ENCODE results near the gene TMEM233. TPM values are rescaled to one million over a fixed set of nuclear protein-coding genes. Genes with fewer than 3 reads are reported as not detected.

Gene TMEM233
- total and polyA plus RNA-seq, 9 of the 15 experiments (the other 6 are each of a cell fraction or from before 2014, with no cell fraction given) = 0.04 to 0.17 (median 0.07) TPM; not detected in 2

DNA sequence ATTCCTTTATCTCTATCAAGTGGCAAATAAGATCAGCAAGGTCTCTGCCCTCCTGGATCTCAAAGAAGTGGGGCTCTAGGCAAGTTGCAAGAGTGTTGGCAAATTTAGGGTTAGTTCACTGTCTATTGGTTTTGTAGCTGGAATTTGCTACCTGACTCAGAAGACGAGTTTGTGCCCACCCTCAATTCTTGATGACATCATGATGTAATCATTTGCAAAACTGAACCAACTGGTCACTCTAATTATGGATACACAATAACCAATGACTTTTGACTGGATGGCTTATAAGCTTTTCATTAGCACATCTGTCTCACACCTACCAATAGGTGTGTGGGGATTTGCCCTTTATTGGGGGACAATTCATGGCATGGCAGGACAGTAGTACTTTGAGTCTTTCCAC is 4.6 kb downstream of the TMEM233 start:
- peaks cover 28 to 31% of the 10 kb centered on the region in 2 experiments; a peak in 4 of 5 replicates for H3K27me3 ChIP-seq (ENCODE audit: control insufficient read depth in 2 of 2, insufficient read depth in 2 of 2, low read length in 2 of 2)
- H4K20me1 ChIP-seq (replicated peaks; ENCODE audit: control insufficient read depth, insufficient read depth, low read length) = no peaks in the 10 kb centered on the region
- no peak for FAIRE-seq
- in situ Hi-C loops (cut with MboI) (no loop called here), intact Hi-C loops (cut with micrococcal nuclease) (no loop called here)
- ChIA-PET CTCF (ENCODE audit: low intra/inter-chr PET ratio) (no interaction called here), POLR2A (no interaction called here)
- no TSS peak for BruUV-seq (replicated peaks)
- no peaks in the 10 kb centered on the region for H3K9me3 ChIP-seq (replicated peaks; ENCODE audit: control insufficient read depth, insufficient read depth, low read depth, low read length)
- no peaks in the 10 kb centered on the region for H3K36me3 ChIP-seq (ENCODE audit: control insufficient read depth, insufficient read depth, low read length)
- H3K4me1 ChIP-seq (replicated peaks in 1 of 2; ENCODE audit: control insufficient read depth in 2 of 2, insufficient read depth in 2 of 2, low read length in 2 of 2) = peaks cover 7 to 21% of the 10 kb centered on the region in 2 experiments
- no peak overlapping the region for H3K9ac ChIP-seq (ENCODE audit: insufficient read depth in 1 of 2, low read depth in 2 of 2, low read length in 2 of 2)
- H2AFZ ChIP-seq (ENCODE audit: low read depth, low read length) = no peak overlapping the region
- no peak overlapping the region for H3K4me3 ChIP-seq
- H3K9me1 ChIP-seq (ENCODE audit: control insufficient read depth, insufficient read depth, low read length) = no peaks in the 10 kb centered on the region
- no peak for ATAC-seq
- WGBS (ENCODE audit: insufficient coverage, low coverage, missing lambda C conversion rate) = 0% methylated on average over 1 of the region's 1 CpG
- H3K4me2 ChIP-seq (ENCODE audit: insufficient read depth, low read length) = no peak overlapping the region
- no peak for DNase-seq (ENCODE audit: extremely low read depth in 1 of 4, low spot score in 3 of 4)
- no peaks in the 10 kb centered on the region for H3K79me2 ChIP-seq (ENCODE audit: control insufficient read depth, insufficient read depth, low read length)
- H3K27ac ChIP-seq (ENCODE audit: extremely low read depth, low read depth, low read length) = no peak overlapping the region
- TF ChIP-seq ELF1 (tag; IDR thresholded peaks at IDR 0.05) = no peak
- TF ChIP-seq SAP30 (IDR thresholded peaks at IDR 0.05; ENCODE audit: borderline replicate concordance, insufficient read depth, low read depth, low read length, poor library complexity, severe bottlenecking) = no peak
- no peak for TF ChIP-seq ZNF668 (CRISPR knock-in tag; IDR thresholded peaks at IDR 0.05)
- TF ChIP-seq ZNF143 (CRISPR knock-in tag; IDR thresholded peaks at IDR 0.05) = no peak
- no peak for TF ChIP-seq ZBTB26 (CRISPR knock-in tag; IDR thresholded peaks at IDR 0.05)
- TF ChIP-seq MEF2D (tag; conservative IDR thresholded peaks at IDR 0.05; ENCODE audit: low read depth) = no peak
- TF ChIP-seq PRDM10 (IDR thresholded peaks at IDR 0.05; ENCODE audit: partially characterized antibody) = no peak
- TF ChIP-seq MTA1 (IDR thresholded peaks at IDR 0.05; ENCODE audit: borderline replicate concordance) = no peak
- no peak for TF ChIP-seq TAF1 (IDR thresholded peaks at IDR 0.05; ENCODE audit: control insufficient read depth, extremely low read depth, insufficient read depth, low read length, severe bottlenecking)
- TF ChIP-seq HINFP (tag; conservative IDR thresholded peaks at IDR 0.05; ENCODE audit: low read depth) = no peak
- no peak for TF ChIP-seq ZZZ3 (IDR thresholded peaks at IDR 0.05)
- TF ChIP-seq, protein P1, sequence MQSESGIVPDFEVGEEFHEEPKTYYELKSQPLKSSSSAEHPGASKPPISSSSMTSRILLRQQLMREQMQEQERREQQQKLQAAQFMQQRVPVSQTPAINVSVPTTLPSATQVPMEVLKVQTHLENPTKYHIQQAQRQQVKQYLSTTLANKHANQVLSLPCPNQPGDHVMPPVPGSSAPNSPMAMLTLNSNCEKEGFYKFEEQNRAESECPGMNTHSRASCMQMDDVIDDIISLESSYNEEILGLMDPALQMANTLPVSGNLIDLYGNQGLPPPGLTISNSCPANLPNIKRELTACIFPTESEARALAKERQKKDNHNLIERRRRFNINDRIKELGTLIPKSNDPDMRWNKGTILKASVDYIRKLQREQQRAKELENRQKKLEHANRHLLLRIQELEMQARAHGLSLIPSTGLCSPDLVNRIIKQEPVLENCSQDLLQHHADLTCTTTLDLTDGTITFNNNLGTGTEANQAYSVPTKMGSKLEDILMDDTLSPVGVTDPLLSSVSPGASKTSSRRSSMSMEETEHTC (IDR thresholded peaks at IDR 0.05) = no peak
- no peak for TF ChIP-seq KLF1 (tag; IDR thresholded peaks at IDR 0.05)
- TF ChIP-seq PRPF4 (IDR thresholded peaks at IDR 0.05; ENCODE audit: insufficient read depth, low read depth, low read length, poor library complexity, severe bottlenecking) = no peak
- TF ChIP-seq NR1H2 (CRISPR knock-in tag; IDR thresholded peaks at IDR 0.05) = no peak

Measured in K562 (cell line).